Myocyte (in vitro differentiated cells): Measurements from ENCODE around the gene CMBL. TPM values are rescaled to one million over a fixed set of nuclear protein-coding genes. Genes with fewer than 3 reads are reported as not detected.
"Not testable (repeated sequence)": the region's sequence is repeated elsewhere in the genome, so short reads cannot be mapped to it uniquely, and the experiment has no call there.

Source experiments
- DNase-seq: peaks from one replicate; pipeline ENCODE4 v3.0.0-alpha.2; 2012; ENCODE audit warnings: low read depth
- total RNA-seq: library from RNA; depleted of rRNA; stranded (reverse); fragments of >200 nt; gene quantifications from 2 replicates; pipeline ENCODE4 v1.2.3, GENCODE V29; 2014

Gene CMBL
- total RNA-seq, 1 donor from 2014 or later, result 2.0 TPM

- DNase-seq, result no peak
These were observed 20.9 kb downstream of the CMBL start for GRCh38 chr5:10286862-10287227.

DNA sequence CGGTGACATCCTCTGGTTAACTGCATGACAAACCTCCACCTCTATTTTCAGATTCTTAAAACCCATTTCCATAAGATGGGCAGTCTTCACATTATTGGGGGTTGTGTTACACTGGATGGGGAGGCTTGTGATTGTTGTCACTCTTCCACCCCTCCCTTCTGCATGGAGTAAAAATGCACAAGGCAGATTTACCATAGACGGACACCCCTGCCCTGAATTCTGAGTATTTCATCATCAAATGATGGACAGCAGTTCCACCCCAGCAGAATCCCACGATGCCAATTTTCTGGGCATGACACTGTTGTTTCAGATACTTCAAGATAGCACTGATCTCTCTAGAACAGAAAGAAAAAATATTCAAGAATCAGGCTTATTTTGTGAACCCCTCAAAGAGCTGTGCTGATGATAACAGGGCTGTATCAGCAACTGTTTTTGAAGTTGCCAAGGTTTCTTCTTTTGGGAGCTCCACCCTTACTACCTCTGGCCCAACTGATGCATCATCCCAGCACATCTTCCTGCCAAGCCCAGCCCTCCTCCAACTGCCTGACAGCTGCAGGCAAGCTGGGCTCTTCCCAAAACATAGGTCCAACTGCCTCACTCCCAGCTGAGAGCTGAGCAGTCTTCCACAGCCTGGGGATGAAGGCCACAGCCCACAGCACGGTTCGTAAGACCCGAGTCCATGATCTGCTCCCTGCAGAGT lies 21.4 kb downstream of the CMBL start:
- peak; percentile 76 for DNase-seq

GRCh38 chr5:10285362-10285761 lies 22.3 kb downstream of the CMBL start:
- DNase-seq, result peak; percentile 48

- DNase-seq, result peak; percentile 75
These were observed 23.6 kb downstream of the CMBL start for GRCh38 chr5:10283927-10284635.

- DNase-seq, result no peak
These were observed 27.6 kb downstream of the CMBL start for GRCh38 chr5:10279925-10280720.

DNA sequence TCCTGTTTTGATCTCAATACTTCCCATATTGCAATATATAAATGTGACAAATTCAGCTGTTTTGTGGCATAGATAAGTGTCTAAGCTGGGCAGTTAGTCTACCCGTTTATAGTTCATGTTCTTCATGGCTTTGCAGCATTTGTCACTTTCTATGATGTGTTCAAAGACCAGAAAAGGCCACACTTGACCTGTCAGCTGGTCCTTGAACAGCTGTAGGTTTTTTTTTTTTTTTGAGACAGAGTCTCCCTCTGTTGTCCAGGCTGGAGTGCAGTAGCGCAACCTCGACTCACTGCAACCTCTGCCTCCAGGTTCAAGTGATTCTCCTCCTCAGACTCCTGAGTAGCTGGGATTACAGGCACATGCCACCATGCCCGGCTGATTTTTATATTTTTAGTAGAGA lies 28.4 kb downstream of the CMBL start:
- DNase-seq, result peak; percentile 53

DNA sequence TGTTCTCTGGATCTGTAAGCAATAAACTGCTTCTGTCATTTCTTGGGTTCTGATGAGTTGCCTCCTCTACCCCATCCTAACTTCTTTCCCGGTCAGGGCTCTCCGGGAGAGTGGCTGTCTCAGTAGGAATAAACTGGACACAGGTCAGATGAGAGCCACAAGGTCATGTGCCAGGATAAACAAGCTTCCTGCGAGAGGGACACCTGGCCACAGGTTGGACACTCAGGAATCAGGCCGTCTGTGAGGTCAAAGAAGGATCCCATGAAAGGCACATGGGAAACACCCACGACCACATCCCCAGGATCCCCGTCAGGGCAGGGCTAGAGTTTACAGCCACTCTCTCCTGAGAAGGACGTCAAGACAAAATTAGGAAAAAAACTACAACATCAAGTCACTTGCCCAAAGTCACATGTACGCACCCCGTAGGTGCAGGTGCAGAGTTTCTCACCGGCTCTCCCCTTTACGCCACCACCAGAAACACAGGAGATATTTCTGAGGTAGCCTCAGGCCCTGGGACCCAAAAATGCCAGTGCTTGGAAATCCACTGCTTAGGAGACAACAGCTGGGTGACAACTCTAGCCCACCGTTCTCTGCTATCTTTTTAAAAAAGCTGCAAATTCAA lies 28.9 kb downstream of the CMBL start:
- no peak for DNase-seq

DNA sequence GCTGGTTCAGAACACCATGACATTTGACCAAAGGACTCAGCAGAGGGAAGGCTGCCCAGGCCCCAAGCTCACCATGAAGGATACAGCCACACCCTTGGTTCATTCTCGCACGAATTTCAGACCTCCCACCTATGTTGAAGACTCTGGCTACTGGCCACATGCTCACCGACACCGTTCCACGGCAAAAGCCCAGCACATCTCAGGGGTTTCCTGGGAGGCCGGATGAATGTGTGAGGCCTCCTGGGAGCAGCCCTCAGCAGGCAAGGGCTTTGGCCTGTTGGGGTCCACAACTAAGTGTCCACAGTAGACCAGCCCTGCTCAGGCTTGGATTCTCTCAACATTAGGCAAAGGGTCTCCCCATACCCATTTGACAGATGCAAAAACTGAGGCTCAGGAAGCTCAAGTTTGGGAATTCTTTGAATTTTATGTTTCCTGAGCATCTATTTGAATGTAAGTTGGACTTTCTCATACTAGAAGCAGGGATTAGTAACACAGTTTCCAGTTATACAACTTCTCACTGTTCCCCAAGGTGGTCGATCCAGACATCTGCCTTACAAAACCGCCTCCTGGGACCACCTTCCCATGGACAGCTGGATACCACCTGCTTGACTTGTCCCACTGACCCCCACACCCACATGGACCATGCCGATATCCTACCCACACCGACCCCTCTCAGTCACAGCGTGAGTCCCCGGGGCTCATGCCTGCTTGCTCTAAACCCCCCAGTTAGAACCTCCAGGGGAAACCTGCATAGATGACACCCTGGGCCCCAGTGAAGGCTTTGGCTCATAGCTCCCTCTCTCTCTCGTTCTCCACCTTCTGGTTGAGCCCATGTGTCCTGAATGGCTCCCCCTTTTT lies 29.7 kb downstream of the CMBL start:
- no peak for DNase-seq

GRCh38 chr5:10276691-10277090 lies 31.0 kb downstream of the CMBL start:
- no peak for DNase-seq

- peak; percentile 31 for DNase-seq
These were observed 31.7 kb downstream of the CMBL start for GRCh38 chr5:10275991-10276390.

DNA sequence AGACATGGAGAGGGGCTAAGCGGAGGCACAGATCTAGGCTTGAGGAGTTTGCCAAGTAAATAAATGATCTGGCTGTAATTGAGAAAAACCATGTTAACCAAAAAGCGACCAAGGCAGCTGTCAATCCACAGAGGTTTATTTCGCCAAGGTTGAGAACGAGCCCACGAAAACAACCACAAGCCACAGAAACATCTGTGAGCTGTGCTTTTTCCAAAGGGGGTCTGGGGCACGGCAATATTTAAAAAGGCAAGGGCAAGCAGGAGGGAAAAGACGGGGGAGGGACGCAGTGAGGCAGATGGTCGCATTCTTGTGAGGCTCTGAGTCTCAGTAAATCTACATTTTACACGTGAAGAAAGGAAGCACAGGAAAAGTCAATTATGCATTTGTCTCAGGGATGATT lies 32.2 kb downstream of the CMBL start:
- DNase-seq, result peak; percentile 48

- not testable (repeated sequence) for DNase-seq
These were observed 34.9 kb downstream of the CMBL start for GRCh38 chr5:10272875-10273209.

- no peak for DNase-seq
These were observed 35.4 kb downstream of the CMBL start for GRCh38 chr5:10272053-10272874.

- no peak for DNase-seq
These were observed 39.6 kb downstream of the CMBL start for GRCh38 chr5:10268100-10268499.

- DNase-seq, result no peak
These were observed 40.9 kb downstream of the CMBL start for GRCh38 chr5:10266839-10267238.

- no peak for DNase-seq
These were observed 41.6 kb downstream of the CMBL start for GRCh38 chr5:10266137-10266536.

GRCh38 chr5:10265245-10266109 lies 42.2 kb downstream of the CMBL start:
- DNase-seq, result no peak

DNA sequence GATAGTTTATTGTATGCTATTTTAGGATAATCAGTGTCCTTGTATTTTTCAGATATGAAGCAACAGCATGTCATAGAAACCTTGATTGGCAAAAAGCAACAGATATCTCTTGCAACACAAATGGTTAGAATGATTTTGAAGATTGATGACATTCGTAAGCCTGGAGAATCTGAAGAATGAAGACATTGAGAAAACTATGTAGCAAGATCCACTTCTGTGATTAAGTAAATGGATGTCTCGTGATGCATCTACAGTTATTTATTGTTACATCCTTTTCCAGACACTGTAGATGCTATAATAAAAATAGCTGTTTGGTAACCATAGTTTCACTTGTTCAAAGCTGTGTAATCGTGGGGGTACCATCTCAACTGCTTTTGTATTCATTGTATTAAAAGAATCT lies 43.1 kb downstream of the CMBL start:
- no peak for DNase-seq

DNA sequence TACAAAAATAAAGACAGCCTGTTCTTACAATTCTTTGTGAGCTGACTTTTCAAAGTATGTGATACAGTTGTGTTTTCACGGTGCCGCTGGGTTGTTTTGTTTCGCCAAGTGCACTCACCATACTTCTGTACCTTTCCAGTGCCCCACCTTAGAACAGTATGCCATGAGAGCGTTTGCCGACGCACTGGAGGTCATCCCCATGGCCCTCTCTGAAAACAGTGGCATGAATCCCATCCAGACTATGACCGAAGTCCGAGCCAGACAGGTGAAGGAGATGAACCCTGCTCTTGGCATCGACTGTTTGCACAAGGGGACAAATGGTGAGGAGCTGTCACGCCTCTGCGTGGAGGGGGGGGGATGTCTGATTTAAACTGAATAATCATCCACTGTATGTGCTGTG lies 44.7 kb downstream of the CMBL start:
- DNase-seq, result no peak
